Ramos (cell line): ENCODE results near the gene SLC37A4.
"Not testable (repeated sequence)": the region's sequence is repeated elsewhere in the genome, so short reads cannot be mapped to it uniquely, and the experiment has no call there.

Experiments
- in situ Hi-C: fragments of 300-500 bp; cut with MboI; formaldehyde crosslinking; loops from one replicate; pipeline ENCODE4 v1.14.3; 2022; ENCODE audit warnings: low sequenced_read_pairs; ENCODE audit not compliant: unreplicated experiment

The SLC37A4 gene

DNA sequence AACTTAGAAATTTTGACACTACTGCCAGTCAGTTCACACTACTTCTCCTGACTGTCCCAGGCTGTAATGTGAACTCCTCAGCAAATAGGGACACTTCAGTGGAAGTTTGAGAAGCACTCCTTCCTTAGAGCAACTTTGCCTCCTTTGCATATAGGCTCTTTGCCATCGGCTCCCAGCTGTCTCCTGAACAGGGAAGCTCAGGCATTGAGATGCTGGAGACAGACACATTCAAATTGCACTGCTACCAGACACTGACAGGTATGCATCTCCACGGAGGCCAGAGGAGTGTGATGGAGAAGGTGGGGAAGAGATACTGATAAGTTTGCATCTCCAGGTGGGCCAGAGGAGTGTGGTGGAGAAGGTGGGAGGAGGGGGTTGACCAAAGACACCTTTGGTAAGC lies 10.7 kb downstream of the SLC37A4 start:
- in situ Hi-C loops, result no loop called here

GRCh38 chr11:119018074-119018938 lies 12.4 kb downstream of the SLC37A4 start, which contains the start of the genes RPS25 and TRAPPC4:
TSS of gene RPS25 (minus strand) at chr11:119018343. CDS start at chr11:119018284, 59 bp downstream.
TSS of gene TRAPPC4 (plus strand) at chr11:119018766. CDS start at chr11:119018796, 30 bp downstream.
- in situ Hi-C loops, result no loop called here

- in situ Hi-C loops, result not testable (repeated sequence)
These were observed 13.3 kb downstream of the SLC37A4 start for GRCh38 chr11:119017377-119017776.

DNA sequence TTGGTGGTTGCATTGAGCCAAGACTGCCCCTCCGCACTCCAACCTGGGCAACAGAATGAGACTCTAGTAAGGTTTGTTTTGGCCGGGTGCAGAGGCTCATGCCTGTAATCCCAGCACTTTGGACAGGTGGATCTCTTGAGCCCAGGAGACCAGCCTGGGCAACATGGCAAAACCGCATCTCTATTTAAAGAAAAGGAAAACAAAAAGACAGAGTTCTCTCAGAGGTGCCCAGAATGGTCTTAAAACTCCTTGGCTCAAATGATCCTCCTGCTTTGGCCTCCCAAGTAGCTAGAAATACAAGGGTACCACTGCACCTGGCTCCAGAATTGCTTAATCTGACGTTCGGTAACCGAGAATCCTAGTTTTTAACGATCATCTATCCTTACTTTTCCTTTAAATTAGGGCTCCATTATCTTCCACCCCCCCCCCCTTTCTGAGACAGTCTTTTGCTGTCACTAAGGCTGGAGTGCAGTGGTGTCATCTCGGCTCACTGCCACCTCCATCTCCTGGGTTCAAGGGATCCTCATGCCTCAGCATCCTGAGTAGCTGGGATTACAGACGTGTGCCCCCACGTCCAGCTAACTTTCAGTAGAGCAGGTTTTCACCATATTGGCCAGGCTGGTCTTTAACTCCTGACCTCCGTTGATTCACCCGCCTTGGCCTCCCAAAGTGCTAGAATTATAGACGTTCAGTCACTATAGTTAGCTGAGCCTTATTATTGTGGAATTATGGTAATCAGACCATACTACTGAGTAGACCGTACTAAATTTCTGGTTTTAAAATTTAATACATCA lies 14.3 kb downstream of the SLC37A4 start:
- in situ Hi-C loops, result no loop called here

- in situ Hi-C loops, result no loop called here
These were observed 15.5 kb downstream of the SLC37A4 start for GRCh38 chr11:119015054-119015611.

DNA sequence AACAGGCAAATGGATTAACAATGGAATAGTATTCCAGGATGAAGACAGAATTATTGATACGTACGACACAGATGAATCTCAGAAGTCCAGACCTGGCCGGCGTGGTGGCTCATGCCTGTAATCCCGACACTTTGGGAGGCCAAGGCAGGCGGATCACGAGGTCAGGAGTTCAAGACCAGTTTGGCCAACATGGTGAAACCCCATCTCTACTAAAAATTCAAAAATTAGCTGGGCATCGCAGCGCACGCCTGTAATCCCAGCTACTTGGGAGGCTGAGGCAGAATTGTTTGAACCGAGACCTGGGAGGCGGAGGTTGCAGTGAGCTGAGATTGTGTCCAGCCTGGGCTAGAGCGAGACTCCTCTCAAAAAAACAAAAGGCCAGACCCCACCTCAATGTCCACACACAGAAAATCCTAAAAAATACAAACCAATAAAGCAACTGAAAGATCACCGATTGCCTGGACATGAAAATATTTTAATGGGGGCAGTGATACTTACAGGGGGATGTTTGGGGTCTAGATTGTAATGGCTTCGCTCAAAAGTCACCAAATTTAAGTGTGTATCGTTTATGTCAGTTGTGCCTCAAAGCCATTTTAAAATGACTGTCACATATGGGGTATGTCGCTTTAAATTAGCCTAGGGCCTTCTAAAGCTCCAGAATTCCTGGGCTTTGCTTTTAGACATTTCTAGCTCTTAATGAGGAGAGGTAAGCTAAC lies 16.3 kb downstream of the SLC37A4 start:
- in situ Hi-C loops, result no loop called here

DNA sequence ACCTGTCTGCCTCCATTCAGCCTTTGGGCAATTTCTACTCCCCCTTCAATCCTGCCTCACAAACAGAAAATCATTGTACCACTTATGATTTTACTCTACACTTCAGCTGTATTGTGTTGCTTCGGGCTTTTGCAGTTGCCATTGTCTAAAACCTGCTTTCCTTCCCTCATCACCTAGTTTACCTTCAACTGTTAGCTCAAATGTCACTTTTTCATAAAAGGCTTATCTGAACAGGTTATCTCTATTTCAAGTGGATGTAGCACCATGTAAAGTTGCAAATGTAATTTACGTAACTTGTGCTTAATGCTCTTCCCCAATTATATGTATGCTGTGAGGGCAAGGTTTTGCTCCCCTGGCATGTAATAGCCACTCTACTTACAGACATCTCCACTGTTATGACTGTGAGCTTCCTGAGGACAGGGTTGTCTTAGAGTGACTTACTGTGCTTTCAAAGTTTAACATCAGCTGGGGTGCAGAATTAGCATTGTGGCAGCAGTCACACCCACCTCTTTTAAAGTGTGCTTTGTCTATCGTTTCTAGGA lies 18.0 kb downstream of the SLC37A4 start:
- in situ Hi-C loops, result no loop called here

DNA sequence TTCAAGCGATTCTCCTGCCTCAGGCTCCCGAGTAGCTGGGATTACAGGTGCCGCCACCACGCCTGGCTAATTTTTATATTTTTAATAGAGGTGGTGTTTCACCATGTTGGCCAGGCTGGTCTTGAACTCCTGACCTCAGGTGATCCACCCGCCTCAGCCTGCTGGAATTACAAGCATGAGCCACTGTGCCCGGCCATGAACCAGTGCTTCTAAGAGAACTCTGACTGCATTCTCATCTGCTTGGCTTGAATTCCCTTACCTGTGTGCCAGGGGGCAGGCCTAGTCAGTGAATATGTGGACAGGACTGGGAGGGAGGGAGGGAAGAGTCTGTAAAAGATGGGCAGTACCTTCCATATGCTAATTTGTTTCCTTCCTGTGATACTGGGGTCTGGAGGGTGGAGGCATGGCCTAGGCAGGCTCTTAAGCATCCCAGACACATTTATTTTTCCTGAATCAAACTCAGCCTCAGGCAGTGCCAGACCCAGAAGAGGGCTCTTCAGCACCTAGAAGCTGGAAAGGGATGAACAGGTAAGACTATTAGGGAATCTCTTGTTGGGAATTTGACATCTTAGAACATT lies 19.1 kb downstream of the SLC37A4 start:
- in situ Hi-C loops, result no loop called here

GRCh38 chr11:119006656-119007055 lies 24.0 kb downstream of the SLC37A4 start:
- in situ Hi-C loops, result no loop called here

DNA sequence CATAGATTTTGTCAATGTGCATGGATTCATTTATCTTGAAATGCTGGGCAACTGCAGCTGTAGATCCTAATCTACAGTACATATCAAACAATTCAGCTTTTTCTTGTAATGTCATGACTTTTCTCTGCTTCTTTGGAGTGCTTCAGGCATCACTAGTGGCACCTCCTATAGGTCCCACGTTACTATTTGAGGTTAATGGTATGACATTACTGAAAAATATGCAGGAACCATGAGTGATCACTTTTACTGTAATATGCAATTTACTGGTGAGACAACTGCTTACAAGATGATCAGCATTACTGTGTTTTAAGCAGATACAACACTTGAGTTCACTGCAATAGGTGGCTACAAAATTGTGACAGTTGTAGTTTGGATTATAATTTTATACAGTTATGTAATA lies 29.8 kb downstream of the SLC37A4 start:
- in situ Hi-C loops, result no loop called here

DNA sequence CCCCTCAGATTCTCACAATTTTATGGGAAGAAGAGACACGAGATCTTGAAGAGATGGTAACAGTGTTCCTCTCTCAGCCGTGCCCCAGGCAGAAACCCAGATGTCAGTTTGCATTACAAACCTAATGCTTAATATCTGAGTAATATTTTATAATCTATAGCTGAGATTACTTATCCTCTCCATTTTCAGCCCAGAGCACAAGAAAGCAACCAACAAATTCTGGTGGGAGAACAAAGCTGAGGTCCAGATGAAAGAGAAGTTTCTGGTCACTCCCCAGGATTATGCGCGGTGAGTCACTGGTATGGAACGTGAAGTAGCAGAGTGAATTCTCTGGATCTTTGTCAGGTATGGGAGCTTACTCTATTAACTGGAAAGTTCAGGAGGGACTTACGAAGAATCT lies 31.9 kb downstream of the SLC37A4 start:
- in situ Hi-C loops, result no loop called here

GRCh38 chr11:118998388-118998717 lies 32.3 kb downstream of the SLC37A4 start:
- in situ Hi-C loops, result no loop called here

- in situ Hi-C loops, result no loop called here
These were observed 32.9 kb downstream of the SLC37A4 start, which contains the start of gene CENATAC for GRCh38 chr11:118997627-118998387. TSS of gene CENATAC (plus strand) at chr11:118998138. CDS start at chr11:118998198, 60 bp downstream.

- in situ Hi-C loops, result no loop called here
These were observed 33.6 kb downstream of the SLC37A4 start for GRCh38 chr11:118996926-118997626.

DNA sequence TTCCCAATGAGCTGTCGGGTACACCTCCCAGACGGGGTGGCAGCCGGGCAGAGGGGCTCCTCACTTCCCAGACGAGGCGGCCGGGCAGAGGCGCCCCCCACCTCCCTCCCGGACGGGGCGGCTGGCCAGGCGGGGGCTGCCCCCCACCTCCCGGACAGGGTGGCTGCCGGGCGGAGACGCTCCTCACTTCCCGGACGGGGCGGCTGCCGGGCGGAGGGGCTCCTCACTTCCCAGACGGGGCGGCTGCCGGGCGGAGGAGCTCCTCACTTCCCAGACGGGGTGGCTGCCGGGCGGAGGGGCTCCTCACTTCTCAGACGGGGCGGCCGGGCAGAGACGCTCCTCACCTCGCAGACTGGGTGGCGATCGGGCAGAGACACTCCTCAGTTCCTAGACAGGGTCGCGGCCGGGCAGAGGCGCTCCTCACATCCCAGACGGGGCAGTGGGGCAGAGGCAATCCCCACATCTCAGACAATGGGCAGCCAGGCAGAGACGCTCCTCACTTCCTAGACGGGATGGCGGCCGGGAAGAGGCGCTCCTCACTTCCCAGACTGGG lies 39.1 kb downstream of the SLC37A4 start:
- in situ Hi-C loops, result not testable (repeated sequence)

GRCh38 chr11:118988280-118988679 lies 42.4 kb downstream of the SLC37A4 start:
- in situ Hi-C loops, result no loop called here

DNA sequence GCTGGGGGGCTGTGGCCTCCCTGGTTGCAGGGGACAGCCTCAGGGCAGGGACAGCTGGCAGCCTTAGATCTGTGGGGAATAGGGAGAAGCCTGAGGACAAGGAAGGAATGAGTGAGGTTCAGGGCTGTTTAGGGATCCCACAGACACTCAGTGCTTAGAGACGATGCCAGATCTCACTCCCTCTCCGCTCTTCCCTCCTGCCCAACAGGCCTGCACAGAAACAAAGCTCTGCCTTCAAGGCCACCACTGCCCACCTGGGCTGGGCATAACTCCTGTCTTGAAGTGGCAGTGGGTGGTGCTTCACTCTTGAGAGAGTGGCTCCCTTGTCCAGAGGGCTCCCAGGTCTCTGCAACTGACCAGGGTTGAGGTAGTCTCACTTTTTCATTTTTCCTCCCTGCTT lies 45.9 kb downstream of the SLC37A4 start:
- in situ Hi-C loops, result no loop called here

DNA sequence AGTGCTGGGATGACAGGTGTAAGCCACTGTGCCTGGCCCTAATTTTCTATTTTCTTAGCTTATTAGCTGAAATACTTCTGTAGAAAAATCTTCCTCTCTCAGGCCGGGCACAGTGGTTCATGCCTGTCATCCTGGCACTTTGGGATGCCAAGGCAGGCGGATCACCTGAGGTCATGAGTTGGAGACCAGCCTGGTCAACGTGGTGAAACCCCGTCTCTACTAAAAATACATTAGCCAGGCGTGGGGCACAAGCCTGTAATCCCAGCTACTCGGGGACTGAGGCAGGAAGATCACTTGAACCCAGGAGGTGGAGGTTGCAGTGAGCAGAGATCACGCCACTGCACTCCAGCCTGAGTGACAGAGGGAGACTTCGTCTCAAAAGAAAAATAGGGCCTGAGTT lies 46.3 kb downstream of the SLC37A4 start:
- in situ Hi-C loops, result not testable (repeated sequence)
